ENCODE results near the gene LTN1. TPM values are rescaled to one million over a fixed set of nuclear protein-coding genes. Genes with fewer than 3 reads are reported as not detected.

LTN1 gene
- polyA plus RNA-seq, 3 donors: 28.0 to 38.5 (median 38.2) TPM

DNA sequence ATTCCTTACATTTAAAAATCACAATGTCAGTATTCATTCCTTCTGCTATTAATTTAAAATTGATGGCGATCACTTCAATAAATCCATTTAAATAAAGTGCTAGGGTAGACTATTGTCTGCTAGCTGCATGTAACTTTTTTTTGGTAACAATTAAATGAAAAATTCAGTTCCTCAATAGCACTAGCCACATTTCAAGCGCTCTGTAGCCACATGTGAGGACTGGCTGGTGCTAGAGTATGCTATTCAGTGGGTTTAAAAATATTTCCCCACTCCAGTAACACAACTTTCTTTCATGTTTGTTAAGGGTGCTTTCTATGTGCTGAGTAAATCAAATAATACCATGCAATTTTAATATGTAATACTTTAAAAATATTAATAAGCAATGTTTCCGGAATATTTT is 108.2 kb downstream of the LTN1 start:
- no peak for DNase-seq

DNA sequence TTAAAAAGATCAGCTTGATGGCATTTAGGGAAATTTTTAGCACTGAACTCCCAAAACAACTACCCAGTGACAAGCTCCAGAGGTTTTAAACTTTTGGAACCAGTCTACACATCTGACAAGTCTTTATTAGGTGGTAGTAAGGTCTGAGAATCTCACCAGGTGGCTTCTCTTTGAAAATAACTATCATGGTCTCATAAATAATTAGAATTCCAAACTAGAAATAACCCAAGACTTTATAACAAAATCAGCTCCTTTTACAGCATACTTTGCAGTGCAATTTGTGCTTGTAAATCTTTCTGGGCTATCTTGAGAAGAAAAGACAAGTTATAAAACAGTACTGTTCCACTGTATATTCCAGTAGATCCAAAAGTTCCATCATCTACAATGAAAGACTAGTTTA is 108.7 kb downstream of the LTN1 start:
- DNase-seq: no peak

DNA sequence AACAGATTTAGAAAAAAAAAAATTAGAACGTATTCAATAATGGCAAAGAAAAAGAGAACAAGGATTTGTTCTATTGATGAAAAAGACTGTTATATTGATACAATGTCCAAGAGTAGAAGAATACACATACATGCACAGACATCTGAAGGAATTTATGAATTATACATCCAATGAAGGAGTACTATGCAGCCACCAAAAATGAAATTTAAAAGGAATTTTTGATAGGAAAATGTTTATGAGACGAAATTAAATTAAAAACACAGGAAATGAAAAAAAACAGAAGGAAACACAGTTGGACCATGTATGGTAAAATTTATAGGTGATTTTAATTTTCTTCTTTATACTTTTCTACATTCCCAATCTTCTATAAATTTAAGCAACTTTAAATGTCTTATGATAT is 110.3 kb downstream of the LTN1 start:
- no peak for DNase-seq

Other genes starting within 250 kb of the LTN1 start
- gene RWDD2B, start 26.5 kb upstream of the LTN1 start, polyA plus RNA-seq (ENCODE audit: insufficient read length in 3 of 3): 10 to 100 TPM; 18.0 to 20.4 (median 19.0) TPM
- 10 to 100 TPM; 45.9 to 55.5 (median 53.1) TPM for gene USP16, start 31.8 kb upstream of the LTN1 start, polyA plus RNA-seq (ENCODE audit: insufficient read length in 3 of 3)
- 100 to 1,000 TPM; 220 to 292 (median 247) TPM for gene CCT8, start 80.8 kb upstream of the LTN1 start, polyA plus RNA-seq (ENCODE audit: insufficient read length in 3 of 3)
- 1 to 10 TPM; 5.5 to 7.0 (median 6.4) TPM for gene MAP3K7CL, start 137.8 kb upstream of the LTN1 start, polyA plus RNA-seq (ENCODE audit: insufficient read length in 3 of 3)

Measured in renal pelvis (tissue), 4 donors.